ENCODE measurements around the gene UBASH3A.
A peak's percentile ranks its signal among the peaks of the same experiment; 100 is the strongest.

Gene UBASH3A

GRCh38 chr21:42369821-42370220 is 33.9 kb upstream of the UBASH3A start:
- Mint-ChIP-seq H3K27me3 (peaks cover 4% of the 10 kb centered on the region), H3K4me1 (ENCODE audit: low read depth) (peaks cover 47% of the 10 kb centered on the region), H3K27ac (no peak overlapping the region), H3K36me3 (ENCODE audit: low read depth) (peaks cover 15% of the 10 kb centered on the region), H3K9me3 (no peaks in the 10 kb centered on the region), H3K4me3 (no peak overlapping the region)

GRCh38 chr21:42370894-42371654 is 32.6 kb upstream of the UBASH3A start:
- H3K9me3 Mint-ChIP-seq: no peaks in the 10 kb centered on the region
- peaks cover 54% of the 10 kb centered on the region for H3K4me1 Mint-ChIP-seq (ENCODE audit: low read depth)
- H3K36me3 Mint-ChIP-seq (ENCODE audit: low read depth): peaks cover 15% of the 10 kb centered on the region
- peaks cover 4% of the 10 kb centered on the region for H3K27me3 Mint-ChIP-seq
- peak overlapping the region; percentile 23 for H3K4me3 Mint-ChIP-seq
- peak overlapping the region; percentile 79 for H3K27ac Mint-ChIP-seq

GRCh38 chr21:42373196-42373907 is 30.4 kb upstream of the UBASH3A start:
- peak overlapping the region; percentile 58 for H3K4me3 Mint-ChIP-seq
- peaks cover 4% of the 10 kb centered on the region for H3K27me3 Mint-ChIP-seq
- H3K36me3 Mint-ChIP-seq (ENCODE audit: low read depth): peaks cover 19% of the 10 kb centered on the region
- peak overlapping the region; percentile 94 for H3K27ac Mint-ChIP-seq
- H3K9me3 Mint-ChIP-seq: no peaks in the 10 kb centered on the region
- peaks cover 51% of the 10 kb centered on the region for H3K4me1 Mint-ChIP-seq (ENCODE audit: low read depth)

- Mint-ChIP-seq H3K27ac (peak overlapping the region; percentile 94), H3K36me3 (ENCODE audit: low read depth) (peaks cover 19% of the 10 kb centered on the region), H3K4me3 (peak overlapping the region; percentile 36), H3K27me3 (peaks cover 4% of the 10 kb centered on the region), H3K4me1 (ENCODE audit: low read depth) (peaks cover 51% of the 10 kb centered on the region), H3K9me3 (no peaks in the 10 kb centered on the region)
These were observed 29.7 kb upstream of the UBASH3A start for GRCh38 chr21:42373908-42374455.

- Mint-ChIP-seq H3K4me1 (ENCODE audit: low read depth) (peaks cover 52% of the 10 kb centered on the region), H3K9me3 (no peaks in the 10 kb centered on the region), H3K36me3 (ENCODE audit: low read depth) (peaks cover 21% of the 10 kb centered on the region), H3K4me3 (peak overlapping the region; percentile 53), H3K27ac (peak overlapping the region; percentile 94), H3K27me3 (peaks cover 4% of the 10 kb centered on the region)
These were observed 29.2 kb upstream of the UBASH3A start for GRCh38 chr21:42374457-42374856.

GRCh38 chr21:42374864-42375499 is 28.7 kb upstream of the UBASH3A start:
- Mint-ChIP-seq H3K4me3 (peak overlapping the region; percentile 53), H3K9me3 (no peaks in the 10 kb centered on the region), H3K4me1 (ENCODE audit: low read depth) (peaks cover 55% of the 10 kb centered on the region), H3K36me3 (ENCODE audit: low read depth) (peaks cover 23% of the 10 kb centered on the region), H3K27me3 (peaks cover 4% of the 10 kb centered on the region), H3K27ac (peak overlapping the region; percentile 94)

GRCh38 chr21:42375506-42375905 is 28.2 kb upstream of the UBASH3A start:
- Mint-ChIP-seq H3K36me3 (ENCODE audit: low read depth) (peaks cover 24% of the 10 kb centered on the region), H3K4me1 (ENCODE audit: low read depth) (peaks cover 55% of the 10 kb centered on the region), H3K27ac (peak overlapping the region; percentile 94), H3K27me3 (peaks cover 4% of the 10 kb centered on the region), H3K9me3 (no peaks in the 10 kb centered on the region), H3K4me3 (no peak overlapping the region)

GRCh38 chr21:42375966-42376337 is 27.8 kb upstream of the UBASH3A start:
- peak overlapping the region; percentile 49 for H3K27ac Mint-ChIP-seq
- H3K36me3 Mint-ChIP-seq (ENCODE audit: low read depth): peaks cover 27% of the 10 kb centered on the region
- peaks cover 51% of the 10 kb centered on the region for H3K4me1 Mint-ChIP-seq (ENCODE audit: low read depth)
- H3K27me3 Mint-ChIP-seq: peaks cover 4% of the 10 kb centered on the region
- H3K4me3 Mint-ChIP-seq: peak overlapping the region; percentile 23
- H3K9me3 Mint-ChIP-seq: no peaks in the 10 kb centered on the region

GRCh38 chr21:42376338-42376982 is 27.2 kb upstream of the UBASH3A start:
- Mint-ChIP-seq H3K36me3 (ENCODE audit: low read depth) (peaks cover 27% of the 10 kb centered on the region), H3K9me3 (peaks cover under 1% of the 10 kb centered on the region), H3K4me3 (peak overlapping the region; percentile 23), H3K4me1 (ENCODE audit: low read depth) (peaks cover 46% of the 10 kb centered on the region), H3K27me3 (peaks cover 4% of the 10 kb centered on the region), H3K27ac (peak overlapping the region; percentile 49)

GRCh38 chr21:42377211-42377950 is 26.3 kb upstream of the UBASH3A start:
- H3K36me3 Mint-ChIP-seq (ENCODE audit: low read depth): peaks cover 30% of the 10 kb centered on the region
- peaks cover 38% of the 10 kb centered on the region for H3K4me1 Mint-ChIP-seq (ENCODE audit: low read depth)
- no peak overlapping the region for H3K4me3 Mint-ChIP-seq
- H3K27ac Mint-ChIP-seq: no peak overlapping the region
- H3K27me3 Mint-ChIP-seq: peaks cover 4% of the 10 kb centered on the region
- peaks cover 10% of the 10 kb centered on the region for H3K9me3 Mint-ChIP-seq

- Mint-ChIP-seq H3K27ac (no peak overlapping the region), H3K4me1 (ENCODE audit: low read depth) (peaks cover 36% of the 10 kb centered on the region), H3K36me3 (ENCODE audit: low read depth) (peaks cover 33% of the 10 kb centered on the region), H3K4me3 (no peak overlapping the region), H3K27me3 (peaks cover 4% of the 10 kb centered on the region), H3K9me3 (peaks cover 14% of the 10 kb centered on the region)
These were observed 25.8 kb upstream of the UBASH3A start for GRCh38 chr21:42377951-42378340.

GRCh38 chr21:42378418-42378817 is 25.3 kb upstream of the UBASH3A start:
- Mint-ChIP-seq H3K36me3 (ENCODE audit: low read depth) (peaks cover 28% of the 10 kb centered on the region), H3K27ac (no peak overlapping the region), H3K27me3 (peaks cover 4% of the 10 kb centered on the region), H3K4me3 (no peak overlapping the region), H3K4me1 (ENCODE audit: low read depth) (peaks cover 31% of the 10 kb centered on the region), H3K9me3 (peaks cover 14% of the 10 kb centered on the region)

- Mint-ChIP-seq H3K36me3 (ENCODE audit: low read depth) (peaks cover 27% of the 10 kb centered on the region), H3K27ac (no peak overlapping the region), H3K27me3 (no peaks in the 10 kb centered on the region), H3K4me1 (ENCODE audit: low read depth) (peaks cover 26% of the 10 kb centered on the region), H3K9me3 (peaks cover 14% of the 10 kb centered on the region), H3K4me3 (no peak overlapping the region)
These were observed 24.1 kb upstream of the UBASH3A start for GRCh38 chr21:42379426-42380215.
